ENCODE measurements around the gene GNA14.
"Not testable (repeated sequence)": the region's sequence is repeated elsewhere in the genome, so short reads cannot be mapped to it uniquely, and the experiment has no call there.

GNA14 gene

GRCh38 chr9:77427256-77427927 is 220.7 kb downstream of the GNA14 start:
- no peaks in the 10 kb centered on the region for H3K4me1 Mint-ChIP-seq (ENCODE audit: low read depth)

GRCh38 chr9:77426712-77427111 is 221.4 kb downstream of the GNA14 start:
- Mint-ChIP-seq H3K4me1 (ENCODE audit: low read depth) (no peaks in the 10 kb centered on the region), H3K27me3 (no peaks in the 10 kb centered on the region), H3K36me3 (ENCODE audit: low read depth) (peaks cover 4% of the 10 kb centered on the region), H3K9me3 (no peaks in the 10 kb centered on the region), H3K27ac (no peak overlapping the region), H3K4me3 (no peak overlapping the region)
- no peak for DNase-seq

More at GRCh38 chr9:77427256-77427927, 220.7 kb downstream of the GNA14 start:
- H3K9me3 Mint-ChIP-seq, result no peaks in the 10 kb centered on the region
- no peak for DNase-seq
- peaks cover 2% of the 10 kb centered on the region for H3K36me3 Mint-ChIP-seq (ENCODE audit: low read depth)
- H3K4me3 Mint-ChIP-seq, result no peak overlapping the region
- H3K27me3 Mint-ChIP-seq, result no peaks in the 10 kb centered on the region
- no peak overlapping the region for H3K27ac Mint-ChIP-seq

DNA sequence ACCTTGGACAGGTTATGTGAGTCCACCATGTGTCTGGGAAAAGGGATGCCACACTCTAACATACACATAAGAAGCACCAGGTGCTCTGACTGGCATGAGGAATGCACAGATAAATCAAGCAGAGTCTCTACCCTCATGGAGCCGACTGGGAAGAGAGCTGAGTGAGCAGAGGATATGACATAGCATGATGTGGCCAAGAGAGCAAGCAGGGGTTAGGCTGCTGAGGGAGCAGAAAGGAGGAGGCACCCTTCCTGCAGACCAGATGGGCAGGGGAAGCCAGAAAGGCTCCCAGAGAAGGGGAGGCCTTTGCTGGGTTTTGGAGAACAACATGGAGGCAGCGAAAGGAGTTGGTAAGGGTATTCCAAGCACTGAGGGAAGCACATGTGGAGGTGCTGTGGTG is 223.1 kb downstream of the GNA14 start:
- no peak for DNase-seq
- no peaks in the 10 kb centered on the region for H3K27me3 Mint-ChIP-seq
- no peaks in the 10 kb centered on the region for H3K9me3 Mint-ChIP-seq
- H3K4me1 Mint-ChIP-seq (ENCODE audit: low read depth), result no peaks in the 10 kb centered on the region
- peaks cover 6% of the 10 kb centered on the region for H3K36me3 Mint-ChIP-seq (ENCODE audit: low read depth)
- H3K4me3 Mint-ChIP-seq, result no peak overlapping the region
- H3K27ac Mint-ChIP-seq, result no peak overlapping the region

DNA sequence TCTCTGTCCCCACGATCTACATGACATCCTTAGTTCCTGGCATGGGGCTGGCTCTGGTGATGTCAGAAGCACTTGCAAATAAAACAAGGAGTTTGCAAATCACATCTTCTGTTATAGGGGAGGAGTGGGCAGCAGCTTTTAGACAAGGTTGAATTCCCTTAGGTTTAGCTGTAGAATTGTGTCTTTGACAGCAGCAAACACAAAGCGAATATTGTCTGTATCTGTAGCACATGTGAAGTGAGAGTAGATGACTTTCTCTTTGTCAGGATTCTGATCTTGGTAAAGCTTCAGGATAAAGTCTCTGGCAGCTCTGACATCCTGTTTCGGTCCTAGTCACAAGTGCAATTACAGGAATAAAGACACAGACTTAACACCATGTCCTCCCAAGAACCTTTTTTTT is 224.3 kb downstream of the GNA14 start:
- Mint-ChIP-seq H3K36me3 (ENCODE audit: low read depth) (peaks cover 6% of the 10 kb centered on the region), H3K4me1 (ENCODE audit: low read depth) (no peaks in the 10 kb centered on the region), H3K4me3 (no peak overlapping the region), H3K9me3 (no peaks in the 10 kb centered on the region), H3K27ac (no peak overlapping the region), H3K27me3 (no peaks in the 10 kb centered on the region)
- no peak for DNase-seq

GRCh38 chr9:77422969-77423368 is 225.2 kb downstream of the GNA14 start:
- Mint-ChIP-seq H3K36me3 (ENCODE audit: low read depth) (peaks cover 6% of the 10 kb centered on the region), H3K4me3 (no peak overlapping the region), H3K4me1 (ENCODE audit: low read depth) (no peaks in the 10 kb centered on the region), H3K27me3 (no peaks in the 10 kb centered on the region), H3K27ac (no peak overlapping the region), H3K9me3 (no peaks in the 10 kb centered on the region)
- no peak for DNase-seq

DNA sequence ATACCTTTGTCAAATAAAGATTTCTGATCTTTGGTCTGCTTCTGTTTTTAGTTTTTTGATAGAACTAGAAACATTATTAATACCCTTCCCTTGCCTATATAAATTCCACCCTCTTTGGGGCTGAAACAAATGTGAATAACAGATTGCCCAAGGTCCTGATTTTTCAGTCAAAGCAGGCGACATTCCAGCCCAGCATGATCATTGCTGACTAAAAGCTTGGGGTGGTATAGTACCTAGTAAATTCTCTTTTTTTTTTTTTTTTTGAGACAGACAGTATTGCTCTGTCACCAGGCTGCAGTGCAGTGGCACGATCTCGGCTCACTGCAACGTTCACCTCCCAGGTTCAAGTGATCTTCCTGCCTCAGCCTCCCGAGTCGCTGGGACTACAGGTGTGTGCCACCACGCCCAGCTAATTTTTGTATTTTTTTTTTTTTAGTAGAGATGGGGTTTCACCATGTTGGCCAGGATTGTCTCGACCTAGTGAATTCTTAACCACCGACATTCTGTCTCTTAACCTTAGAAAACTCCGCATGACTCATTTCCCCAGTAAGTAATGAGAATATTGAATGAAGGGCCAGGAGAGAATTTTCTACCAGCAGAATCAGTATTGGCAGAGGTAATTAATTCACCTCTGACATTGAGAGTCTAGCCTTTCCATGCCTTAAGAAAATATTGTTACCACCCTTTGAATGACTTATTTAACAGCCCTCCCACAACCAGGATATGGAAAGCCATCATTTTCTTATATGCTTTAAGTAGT is 226.4 kb downstream of the GNA14 start:
- H3K27ac Mint-ChIP-seq, result no peak overlapping the region
- H3K4me1 Mint-ChIP-seq (ENCODE audit: low read depth), result no peaks in the 10 kb centered on the region
- H3K9me3 Mint-ChIP-seq, result no peaks in the 10 kb centered on the region
- no peak overlapping the region for H3K4me3 Mint-ChIP-seq
- no peak for DNase-seq
- H3K36me3 Mint-ChIP-seq (ENCODE audit: low read depth), result peaks cover 8% of the 10 kb centered on the region
- no peaks in the 10 kb centered on the region for H3K27me3 Mint-ChIP-seq

- Mint-ChIP-seq H3K4me3 (no peak overlapping the region), H3K27ac (no peak overlapping the region), H3K4me1 (ENCODE audit: low read depth) (no peaks in the 10 kb centered on the region), H3K27me3 (no peaks in the 10 kb centered on the region), H3K36me3 (ENCODE audit: low read depth) (peaks cover 10% of the 10 kb centered on the region), H3K9me3 (no peaks in the 10 kb centered on the region)
- no peak for DNase-seq
These were observed 227.5 kb downstream of the GNA14 start for GRCh38 chr9:77420641-77421040.

DNA sequence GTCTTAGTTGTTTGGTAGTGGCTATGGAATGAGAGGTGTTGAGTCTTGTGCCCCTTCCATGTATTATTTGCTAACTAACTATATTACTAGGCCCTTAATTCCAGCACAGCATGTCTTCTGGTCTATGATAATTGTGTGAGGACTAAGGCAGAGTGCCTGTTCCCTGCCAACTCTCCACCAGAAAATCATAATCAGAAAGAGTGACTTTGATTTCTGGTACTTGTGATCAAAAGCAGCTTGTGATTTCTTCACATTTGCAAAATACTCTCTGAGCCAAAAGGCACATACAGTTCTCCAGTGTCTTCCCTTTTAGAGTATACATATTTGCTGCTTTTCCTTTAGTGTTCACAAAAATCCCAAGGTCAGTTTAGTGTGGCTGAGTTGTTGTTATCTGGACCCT is 229.9 kb downstream of the GNA14 start:
- H3K27me3 Mint-ChIP-seq, result no peaks in the 10 kb centered on the region
- DNase-seq, result no peak
- H3K9me3 Mint-ChIP-seq, result no peaks in the 10 kb centered on the region
- no peak overlapping the region for H3K4me3 Mint-ChIP-seq
- no peaks in the 10 kb centered on the region for H3K4me1 Mint-ChIP-seq (ENCODE audit: low read depth)
- H3K27ac Mint-ChIP-seq, result no peak overlapping the region
- H3K36me3 Mint-ChIP-seq (ENCODE audit: low read depth), result peaks cover 11% of the 10 kb centered on the region

DNA sequence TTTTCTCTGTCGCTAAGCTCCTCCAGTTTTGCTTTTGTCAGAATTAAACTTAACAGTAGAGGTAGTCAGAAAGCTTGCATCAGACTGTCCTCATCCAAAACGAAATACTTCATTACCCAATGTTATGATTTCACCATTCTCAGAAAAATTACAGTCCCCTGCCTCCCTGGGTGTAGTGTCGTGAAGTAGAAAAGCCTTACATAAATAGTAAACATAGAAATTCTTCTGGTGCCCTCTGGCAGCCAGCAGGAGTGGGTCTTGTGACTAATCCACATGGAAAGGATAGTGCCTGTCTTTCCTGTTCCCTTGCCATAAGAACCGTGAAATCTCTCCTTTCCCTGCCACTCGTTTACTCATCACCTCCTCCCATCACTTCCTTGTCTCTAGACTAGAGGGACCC is 230.6 kb downstream of the GNA14 start:
- peaks cover 9% of the 10 kb centered on the region for H3K36me3 Mint-ChIP-seq (ENCODE audit: low read depth)

DNA sequence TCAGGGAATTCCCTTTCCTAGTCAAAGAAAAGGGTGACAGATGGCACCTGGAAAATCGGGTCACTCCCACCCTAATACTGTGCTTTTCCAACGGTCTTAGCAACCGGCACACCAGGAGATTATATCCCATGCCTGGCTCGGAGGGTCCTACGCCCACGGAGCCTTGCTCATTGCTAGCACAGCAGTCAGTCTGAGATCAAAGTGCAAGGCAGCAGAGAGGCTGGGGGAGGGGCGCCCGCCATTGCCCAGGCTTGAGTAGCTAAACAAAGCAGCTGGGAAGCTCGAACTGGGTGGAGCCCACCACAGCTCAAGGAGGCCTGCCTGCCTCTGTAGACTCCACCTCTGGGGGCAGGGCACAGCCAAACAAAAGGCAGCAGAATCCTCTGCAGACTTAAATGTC is 239.6 kb downstream of the GNA14 start:
- H3K4me3 Mint-ChIP-seq; H3K9me3 Mint-ChIP-seq; H3K4me1 Mint-ChIP-seq (ENCODE audit: low read depth); H3K27ac Mint-ChIP-seq; H3K27me3 Mint-ChIP-seq; DNase-seq: not testable (repeated sequence)
- H3K36me3 Mint-ChIP-seq (ENCODE audit: low read depth), result peaks cover 61% of the 10 kb centered on the region

More for the DNA sequence above, 230.6 kb downstream of the GNA14 start:
- H3K27ac Mint-ChIP-seq, result no peak overlapping the region
- H3K4me3 Mint-ChIP-seq, result no peak overlapping the region
- no peak for DNase-seq
- H3K27me3 Mint-ChIP-seq, result no peaks in the 10 kb centered on the region
- no peaks in the 10 kb centered on the region for H3K9me3 Mint-ChIP-seq
- H3K4me1 Mint-ChIP-seq (ENCODE audit: low read depth), result no peaks in the 10 kb centered on the region

- H3K9me3 Mint-ChIP-seq, result no peaks in the 10 kb centered on the region
- H3K36me3 Mint-ChIP-seq (ENCODE audit: low read depth), result peaks cover 46% of the 10 kb centered on the region
- no peak overlapping the region for H3K4me3 Mint-ChIP-seq
These were observed 244.9 kb downstream of the GNA14 start for GRCh38 chr9:77403239-77403638.

GRCh38 chr9:77402286-77402685 is 245.8 kb downstream of the GNA14 start:
- peaks cover 37% of the 10 kb centered on the region for H3K36me3 Mint-ChIP-seq (ENCODE audit: low read depth)
- H3K4me3 Mint-ChIP-seq, result no peak overlapping the region
- H3K27me3 Mint-ChIP-seq, result no peaks in the 10 kb centered on the region
- H3K9me3 Mint-ChIP-seq, result no peaks in the 10 kb centered on the region
- H3K27ac Mint-ChIP-seq, result no peak overlapping the region
- no peaks in the 10 kb centered on the region for H3K4me1 Mint-ChIP-seq (ENCODE audit: low read depth)
- DNase-seq, result no peak

More at GRCh38 chr9:77403239-77403638, 244.9 kb downstream of the GNA14 start:
- DNase-seq, result no peak
- Mint-ChIP-seq H3K27ac (no peak overlapping the region), H3K27me3 (no peaks in the 10 kb centered on the region), H3K4me1 (ENCODE audit: low read depth) (no peaks in the 10 kb centered on the region)

GRCh38 chr9:77399964-77400363 is 248.2 kb downstream of the GNA14 start:
- Mint-ChIP-seq H3K4me1 (ENCODE audit: low read depth) (no peaks in the 10 kb centered on the region), H3K36me3 (ENCODE audit: low read depth) (peaks cover 14% of the 10 kb centered on the region), H3K27me3 (no peaks in the 10 kb centered on the region), H3K9me3 (no peaks in the 10 kb centered on the region), H3K27ac (no peak overlapping the region), H3K4me3 (no peak overlapping the region)
- DNase-seq, result no peak

DNA sequence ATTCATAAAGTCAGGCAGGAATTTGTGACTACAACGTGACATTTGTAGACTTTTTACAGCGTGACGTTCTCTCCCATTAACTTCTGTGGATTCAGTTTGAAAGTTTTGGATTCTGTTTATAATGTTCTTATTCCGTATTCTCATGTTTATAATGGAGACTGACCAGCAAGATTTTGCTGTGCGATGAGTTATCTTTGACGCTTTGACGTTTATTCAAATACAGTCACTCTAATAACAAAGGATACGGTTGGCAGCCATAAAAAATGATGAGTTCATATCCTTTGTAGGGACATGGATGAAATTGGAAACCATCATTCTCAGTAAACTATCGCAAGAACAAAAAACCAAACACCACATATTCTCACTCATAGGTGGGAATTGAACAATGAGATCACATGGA is 249.5 kb downstream of the GNA14 start:
- not testable (repeated sequence) for H3K36me3 Mint-ChIP-seq (ENCODE audit: low read depth); H3K9me3 Mint-ChIP-seq; H3K4me1 Mint-ChIP-seq (ENCODE audit: low read depth); H3K4me3 Mint-ChIP-seq; H3K27ac Mint-ChIP-seq; H3K27me3 Mint-ChIP-seq; DNase-seq

- Mint-ChIP-seq H3K27me3 (no peaks in the 10 kb centered on the region), H3K36me3 (ENCODE audit: low read depth) (peaks cover 20% of the 10 kb centered on the region), H3K4me3 (no peak overlapping the region), H3K27ac (no peak overlapping the region), H3K9me3 (no peaks in the 10 kb centered on the region), H3K4me1 (ENCODE audit: low read depth) (no peaks in the 10 kb centered on the region)
- DNase-seq, result no peak
These were observed 255.8 kb downstream of the GNA14 start for GRCh38 chr9:77392328-77392727.
